Omental fat pad (tissue), 4 donors: ENCODE data around the gene NAV2. TPM values are rescaled to one million over a fixed set of nuclear protein-coding genes. Genes with fewer than 3 reads are reported as not detected.

Experiments
- ATAC-seq: fragments of 150-250 bp; one replicate; pipeline ENCODE4 v1.9.1; 2016; ENCODE audit warnings: mild to moderate bottlenecking, moderate library complexity; ENCODE audit not compliant: low FRiP score
- DNase-seq: peaks from one replicate; pipeline ENCODE4 v3.0.0-alpha.2; 2019; ENCODE audit warnings: low spot score
- CTCF ChIP-seq, 3 donors: fragments of 450-650 bp; IDR thresholded peaks; one replicate each; pipeline ENCODE4 v1.5.1; 2016 to 2017; ENCODE audit warnings: antibody characterized with exemption in 3 of 3, mild to moderate bottlenecking in 3 of 3, moderate library complexity in 2 of 3
- total RNA-seq, 4 donors: library from RNA; depleted of rRNA; stranded (reverse); fragments of >200 nt; gene quantifications; one replicate each; pipeline ENCODE4 v1.1.0, GENCODE V29; 2016

NAV2 gene
- total RNA-seq, 4 donors from 2014 or later: 6.3 to 41.6 (median 13.0) TPM

DNA sequence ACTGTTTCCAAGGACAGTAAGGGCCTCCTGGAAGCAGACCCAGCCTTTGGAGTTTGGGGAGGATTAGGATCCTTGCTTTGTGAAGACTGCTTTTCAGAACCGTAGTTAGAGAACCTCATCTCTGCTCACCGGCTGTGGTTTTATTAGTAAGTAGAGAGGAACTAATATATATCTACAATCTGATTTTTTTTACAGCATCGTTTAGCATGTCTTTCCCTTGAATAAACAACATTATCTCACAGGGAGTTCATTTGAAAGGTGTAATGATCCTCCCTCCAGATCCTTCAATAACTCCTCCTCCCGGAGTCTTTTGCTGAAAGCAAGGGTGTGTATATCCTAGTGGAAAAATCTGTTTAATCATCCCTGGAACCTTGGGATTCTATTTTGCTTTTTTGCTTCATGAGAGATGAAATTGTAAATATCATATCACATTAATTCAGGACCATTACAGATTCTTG is 314.9 kb downstream of the NAV2 start:
- ATAC-seq: no peak
- TF ChIP-seq CTCF (IDR thresholded peaks at IDR 0.05): no peak
- DNase-seq: no peak

- TF ChIP-seq CTCF (IDR thresholded peaks at IDR 0.05): no peak
- ATAC-seq: no peak
- no peak for DNase-seq
These were observed 316.6 kb downstream of the NAV2 start for GRCh38 chr11:20029193-20029592.

- ATAC-seq: no peak
- DNase-seq: no peak
- no peak for TF ChIP-seq CTCF (IDR thresholded peaks at IDR 0.05)
These were observed 317.8 kb downstream of the NAV2 start for GRCh38 chr11:20030472-20030871.

DNA sequence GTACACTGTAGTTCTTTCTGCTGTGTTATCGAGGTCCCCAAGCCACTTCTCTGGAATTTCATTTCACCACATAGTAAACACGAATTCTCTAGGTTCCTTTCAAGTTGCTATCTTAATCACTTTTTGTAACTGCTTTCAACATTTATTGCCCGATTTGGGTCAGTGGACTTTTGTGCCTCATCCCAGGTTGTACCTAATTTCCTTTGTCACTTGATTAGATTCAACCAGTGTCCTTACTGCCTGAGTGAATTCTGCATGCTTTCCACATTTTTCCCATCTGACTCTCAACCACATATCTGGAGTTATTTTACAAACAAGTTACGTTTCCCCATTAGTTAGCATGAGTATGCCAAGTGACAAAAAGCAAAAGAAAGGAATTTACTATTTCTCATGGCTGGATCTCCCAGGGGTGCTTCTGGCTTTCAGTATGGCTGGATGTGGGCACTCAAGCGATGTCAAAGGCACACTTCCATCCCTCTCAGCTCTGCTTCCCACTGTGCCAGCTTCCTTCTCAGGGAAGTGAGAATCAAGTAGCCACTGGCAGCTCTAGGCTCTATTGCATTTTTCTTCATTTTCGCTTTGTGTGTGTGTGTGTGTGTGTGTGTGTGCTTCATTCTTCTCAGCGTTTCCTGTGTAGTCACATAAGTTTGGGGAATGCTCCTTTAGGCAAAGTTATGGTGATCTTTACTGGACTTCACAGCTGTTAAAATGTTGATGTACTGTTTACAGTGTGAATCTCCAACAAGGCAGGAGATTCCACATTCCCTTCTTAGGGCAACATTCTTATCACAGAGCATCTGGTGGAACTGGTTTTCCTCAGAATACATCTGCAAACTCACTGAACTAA is 318.7 kb downstream of the NAV2 start:
- no peak for DNase-seq
- no peak for ATAC-seq
- TF ChIP-seq CTCF (IDR thresholded peaks at IDR 0.05): no peak

DNA sequence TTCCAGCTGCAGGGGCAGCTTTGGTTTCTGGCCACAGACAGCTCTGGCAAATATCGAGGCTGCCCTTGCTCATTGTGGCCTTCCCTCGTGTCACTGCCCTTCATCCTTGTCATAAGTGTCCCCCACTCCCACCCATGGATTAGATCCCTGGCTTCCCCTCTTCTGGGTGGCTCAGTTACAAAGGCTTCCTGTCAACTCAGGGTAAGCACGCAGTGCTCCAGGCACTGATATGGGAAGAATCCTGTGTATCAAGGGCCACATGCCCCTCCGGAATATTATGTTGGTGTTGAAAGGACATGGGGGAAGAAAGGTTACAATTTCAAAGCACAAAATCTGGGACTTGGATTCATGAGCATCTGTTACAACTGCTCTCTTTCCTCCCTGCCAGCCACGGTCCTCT is 319.5 kb downstream of the NAV2 start:
- TF ChIP-seq CTCF (IDR thresholded peaks at IDR 0.05): no peak
- DNase-seq (no peak), ATAC-seq (no peak)

- ATAC-seq (no peak), DNase-seq (no peak)
- TF ChIP-seq CTCF (IDR thresholded peaks at IDR 0.05): no peak
These were observed 320.1 kb downstream of the NAV2 start for GRCh38 chr11:20032577-20033260.
